ENCODE measurements around the gene WFS1.

WFS1 gene

DNA sequence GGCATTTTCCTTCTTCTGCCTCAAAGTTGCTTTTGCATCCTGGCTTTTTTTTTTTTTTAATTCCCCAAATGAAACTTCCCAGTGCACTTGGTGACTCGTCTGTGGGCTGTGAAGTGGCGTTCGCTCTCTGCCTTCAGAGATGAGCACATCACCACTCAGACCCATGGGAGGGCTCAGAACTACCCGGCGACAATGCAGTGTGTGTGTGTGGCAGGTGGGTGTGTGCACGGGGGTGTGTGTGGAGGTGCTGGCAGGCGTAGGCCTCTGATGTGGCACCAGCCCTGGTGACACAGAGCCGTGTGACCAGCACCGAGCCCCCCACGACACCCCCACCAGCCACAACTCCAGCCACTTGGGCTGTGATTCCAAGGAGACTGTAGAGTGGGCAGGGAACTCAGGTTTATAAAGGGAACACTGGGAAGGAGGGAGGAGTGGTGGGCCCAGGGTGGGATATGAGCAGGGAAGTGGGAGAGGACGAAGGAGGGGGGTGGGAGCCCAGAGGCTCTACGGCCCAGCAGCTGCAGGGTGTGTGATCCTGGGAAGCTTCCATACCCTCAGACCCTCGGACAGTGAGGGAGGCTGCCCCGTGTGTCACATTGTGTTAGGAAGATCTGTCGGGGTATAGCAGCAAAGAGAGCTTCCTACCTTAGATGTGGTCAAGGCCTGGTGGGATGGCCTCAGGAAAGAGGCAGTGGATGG is 6.0 kb upstream of the WFS1 start:
- H3K4me3 ChIP-seq (replicated peaks; ENCODE audit: low read depth, low read length): no peak overlapping the region
- no peaks in the 10 kb centered on the region for H3K27me3 ChIP-seq (replicated peaks; ENCODE audit: control insufficient read depth, insufficient read depth, low read length)
- TF ChIP-seq, protein P1, sequence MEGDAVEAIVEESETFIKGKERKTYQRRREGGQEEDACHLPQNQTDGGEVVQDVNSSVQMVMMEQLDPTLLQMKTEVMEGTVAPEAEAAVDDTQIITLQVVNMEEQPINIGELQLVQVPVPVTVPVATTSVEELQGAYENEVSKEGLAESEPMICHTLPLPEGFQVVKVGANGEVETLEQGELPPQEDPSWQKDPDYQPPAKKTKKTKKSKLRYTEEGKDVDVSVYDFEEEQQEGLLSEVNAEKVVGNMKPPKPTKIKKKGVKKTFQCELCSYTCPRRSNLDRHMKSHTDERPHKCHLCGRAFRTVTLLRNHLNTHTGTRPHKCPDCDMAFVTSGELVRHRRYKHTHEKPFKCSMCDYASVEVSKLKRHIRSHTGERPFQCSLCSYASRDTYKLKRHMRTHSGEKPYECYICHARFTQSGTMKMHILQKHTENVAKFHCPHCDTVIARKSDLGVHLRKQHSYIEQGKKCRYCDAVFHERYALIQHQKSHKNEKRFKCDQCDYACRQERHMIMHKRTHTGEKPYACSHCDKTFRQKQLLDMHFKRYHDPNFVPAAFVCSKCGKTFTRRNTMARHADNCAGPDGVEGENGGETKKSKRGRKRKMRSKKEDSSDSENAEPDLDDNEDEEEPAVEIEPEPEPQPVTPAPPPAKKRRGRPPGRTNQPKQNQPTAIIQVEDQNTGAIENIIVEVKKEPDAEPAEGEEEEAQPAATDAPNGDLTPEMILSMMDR (IDR thresholded peaks at IDR 0.05; ENCODE audit: insufficient read depth, low read length, poor library complexity, severe bottlenecking): no peak
- H3K36me3 ChIP-seq (ENCODE audit: control insufficient read depth, insufficient read depth, low read length): no peaks in the 10 kb centered on the region
- DNase-seq (ENCODE audit: extremely low read depth, insufficient read length): no peak

DNA sequence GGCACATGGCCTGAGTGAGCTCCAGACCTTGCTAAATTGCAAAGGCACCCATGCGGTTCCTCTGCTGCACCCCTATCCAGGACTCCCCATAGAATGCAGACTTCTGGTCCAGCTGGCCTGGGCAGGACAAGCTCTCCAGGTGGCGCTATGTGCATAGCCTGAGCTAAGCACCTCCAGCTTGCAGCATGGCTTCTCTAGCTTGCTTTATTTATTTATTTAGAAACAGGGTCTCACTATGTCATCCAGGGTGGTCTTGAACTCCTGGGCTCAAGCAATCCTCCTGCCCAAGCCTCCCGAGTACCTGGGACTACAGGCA is 5.5 kb upstream of the WFS1 start:
- TF ChIP-seq, protein P1 (IDR thresholded peaks at IDR 0.05; ENCODE audit: insufficient read depth, low read length, poor library complexity, severe bottlenecking): peak; percentile 73
- DNase-seq (ENCODE audit: extremely low read depth, insufficient read length): no peak
- H3K36me3 ChIP-seq (ENCODE audit: control insufficient read depth, insufficient read depth, low read length): no peaks in the 10 kb centered on the region
- no peak overlapping the region for H3K4me3 ChIP-seq (replicated peaks; ENCODE audit: low read depth, low read length)
- no peaks in the 10 kb centered on the region for H3K27me3 ChIP-seq (replicated peaks; ENCODE audit: control insufficient read depth, insufficient read depth, low read length)

DNA sequence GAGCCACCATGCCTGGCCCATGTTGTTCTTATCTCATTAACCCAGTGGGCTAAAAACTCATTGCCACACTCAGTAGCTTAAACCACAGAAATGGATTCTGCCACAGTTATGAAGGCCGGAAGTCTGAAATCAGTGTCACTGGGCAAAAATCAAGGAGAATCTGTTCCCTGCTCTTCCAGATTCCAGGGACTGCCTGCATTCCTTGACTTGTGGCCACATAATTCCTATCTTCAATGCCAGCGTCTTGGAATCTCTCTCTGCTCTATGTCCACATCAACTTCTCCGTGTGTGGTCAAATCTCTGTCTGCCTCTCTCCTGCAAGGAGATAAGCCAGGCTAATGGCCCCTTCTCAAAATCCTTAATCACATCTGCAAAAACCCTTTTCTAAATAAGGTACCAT is 4.1 kb upstream of the WFS1 start:
- Histone ChIP-seq H3K36me3 (ENCODE audit: control insufficient read depth, insufficient read depth, low read length) (no peaks in the 10 kb centered on the region), H3K4me3 (replicated peaks; ENCODE audit: low read depth, low read length) (no peak overlapping the region), H3K27me3 (replicated peaks; ENCODE audit: control insufficient read depth, insufficient read depth, low read length) (no peaks in the 10 kb centered on the region)
- TF ChIP-seq, protein P1 (IDR thresholded peaks at IDR 0.05; ENCODE audit: insufficient read depth, low read length, poor library complexity, severe bottlenecking): no peak
- no peak for DNase-seq (ENCODE audit: extremely low read depth, insufficient read length)

DNA sequence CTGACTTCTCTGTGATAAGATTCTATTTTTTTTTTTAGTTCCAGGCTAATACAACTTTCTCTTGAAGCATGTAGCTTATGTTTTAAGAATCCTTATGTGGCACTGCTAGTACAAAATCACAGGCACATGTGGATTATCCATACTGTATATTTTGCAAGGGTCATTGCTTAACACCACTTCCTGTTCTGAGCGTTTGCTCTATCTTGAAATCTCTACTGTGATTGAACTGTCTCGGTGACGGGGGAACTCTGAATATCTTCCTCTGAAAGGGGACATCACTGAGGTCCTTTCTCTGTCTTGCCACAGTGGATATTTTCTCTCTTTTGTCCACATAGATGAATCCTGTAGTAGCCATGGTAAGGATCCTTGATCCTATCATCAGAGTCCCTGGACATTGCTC is 2.1 kb upstream of the WFS1 start:
- TF ChIP-seq, protein P1 (IDR thresholded peaks at IDR 0.05; ENCODE audit: insufficient read depth, low read length, poor library complexity, severe bottlenecking): no peak
- no peak overlapping the region for H3K4me3 ChIP-seq (replicated peaks; ENCODE audit: low read depth, low read length)
- no peaks in the 10 kb centered on the region for H3K36me3 ChIP-seq (ENCODE audit: control insufficient read depth, insufficient read depth, low read length)
- no peak for DNase-seq (ENCODE audit: extremely low read depth, insufficient read length)
- no peaks in the 10 kb centered on the region; the same call in 1 of the 2 replicates for H3K27me3 ChIP-seq (replicated peaks; ENCODE audit: control insufficient read depth, insufficient read depth, low read length)

DNA sequence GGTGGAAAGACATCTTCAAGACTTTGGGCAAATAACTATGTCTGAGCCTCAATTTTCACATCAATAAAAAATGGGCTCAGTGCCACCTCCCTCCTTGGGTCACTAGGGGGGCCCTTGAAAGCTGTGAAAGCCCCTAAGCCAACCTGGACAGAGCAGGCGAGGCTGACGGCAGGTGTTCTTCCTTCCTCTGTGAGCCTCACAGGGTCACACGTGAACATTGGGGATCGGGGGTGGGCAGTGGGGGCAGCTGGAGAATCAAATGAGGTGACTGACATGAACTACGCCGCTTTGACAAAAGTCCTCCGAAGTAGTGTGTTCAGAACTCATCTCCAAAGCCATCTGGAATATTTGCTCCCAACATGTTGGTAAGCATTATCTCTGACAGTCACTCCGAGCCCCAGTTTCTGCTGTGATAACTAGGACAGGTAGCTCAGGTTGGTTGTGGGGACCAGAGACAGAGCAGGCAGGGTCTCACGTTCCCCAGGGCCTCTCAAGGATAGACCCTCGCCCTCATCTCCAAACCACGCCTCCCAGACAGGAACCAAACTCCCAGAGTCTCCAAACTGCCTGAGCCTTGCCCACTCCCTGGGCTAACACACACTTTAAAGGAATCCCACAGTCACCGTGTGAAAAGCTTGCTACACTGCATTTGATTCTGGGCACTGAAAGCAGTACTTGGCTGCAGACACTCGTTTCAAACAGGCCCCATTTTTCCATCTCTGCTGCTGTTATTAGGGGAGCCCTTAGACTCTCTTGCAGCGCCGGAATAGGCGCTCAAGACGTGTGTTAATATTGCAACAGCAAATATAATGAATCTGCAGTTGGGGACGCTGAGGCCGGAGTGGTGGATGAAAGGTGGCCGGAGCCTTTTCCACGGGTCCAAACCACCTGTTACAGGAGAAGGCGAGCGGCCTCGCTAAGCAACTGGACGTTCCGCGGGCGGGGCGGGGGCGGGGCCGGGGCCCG is 717 bp upstream of the WFS1 start:
- TF ChIP-seq, protein P1 (IDR thresholded peaks at IDR 0.05; ENCODE audit: insufficient read depth, low read length, poor library complexity, severe bottlenecking): no peak
- Histone ChIP-seq H3K36me3 (ENCODE audit: control insufficient read depth, insufficient read depth, low read length) (no peaks in the 10 kb centered on the region), H3K27me3 (replicated peaks; ENCODE audit: control insufficient read depth, insufficient read depth, low read length) (no peaks in the 10 kb centered on the region; the same call in 1 of the 2 replicates), H3K4me3 (replicated peaks; ENCODE audit: low read depth, low read length) (peak overlapping the region; percentile 47)
- no peak for DNase-seq (ENCODE audit: extremely low read depth, insufficient read length)
